Mononuclear cell (primary cell): ENCODE measurements around the gene FBXO40. TPM values are rescaled to one million over a fixed set of nuclear protein-coding genes. Genes with fewer than 3 reads are reported as not detected.
A peak's percentile ranks its signal among the peaks of the same experiment; 100 is the strongest.
"Not testable (repeated sequence)": the region's sequence is repeated elsewhere in the genome, so short reads cannot be mapped to it uniquely, and the experiment has no call there.

Experiments
- H3K27me3 ChIP-seq: 2 replicates; pipeline ENCODE4 v1.6.0; 2011; ENCODE audit warnings: low read length, control low read depth; ENCODE audit not compliant: insufficient read depth
- H3K4me1 ChIP-seq: 2 replicates; pipeline ENCODE4 v1.5.1; 2011; ENCODE audit warnings: mild to moderate bottlenecking, low read length, control low read depth; ENCODE audit not compliant: insufficient read depth
- H3K4me3 ChIP-seq: 2 replicates; pipeline ENCODE4 v1.5.1; 2011; ENCODE audit warnings: mild to moderate bottlenecking, low read length, moderate library complexity
- H3K9me3 ChIP-seq: 2 replicates; pipeline ENCODE4 v1.5.1; 2011; ENCODE audit warnings: low read depth, mild to moderate bottlenecking, control low read depth, low read length
- total RNA-seq: library from RNA; depleted of rRNA; stranded (reverse); fragments of >200 nt; gene quantifications from one replicate; pipeline ENCODE4 v1.2.3, GENCODE V29; 2012

The FBXO40 gene
- under 0.01 TPM for total RNA-seq

GRCh38 chr3:121592856-121593702, at the start of gene FBXO40:
Gene FBXO40, plus strand, starts transcription at chr3:121593379. Its CDS starts 27,197 bp downstream, at chr3:121620576.
- Histone ChIP-seq H3K27me3 (no peaks in the 10 kb centered on the region), H3K4me3 (no peak within 1 kb of the TSS), H3K9me3 (no peaks in the 10 kb centered on the region), H3K4me1 (no peaks in the 10 kb centered on the region)

- Histone ChIP-seq H3K9me3 (no peaks in the 10 kb centered on the region), H3K4me1 (peaks cover 30% of the 10 kb centered on the region), H3K27me3 (no peaks in the 10 kb centered on the region), H3K4me3 (peak overlapping the region; percentile 57)
Measured at GRCh38 chr3:121545049-121545573, 48.1 kb upstream of the FBXO40 start.

- peak within 1 kb of the TSS; percentile 57 for H3K4me3 ChIP-seq
- H3K4me1 ChIP-seq = peaks cover 30% of the 10 kb centered on the region
- H3K9me3 ChIP-seq = no peaks in the 10 kb centered on the region
- H3K27me3 ChIP-seq = no peaks in the 10 kb centered on the region
Measured at GRCh38 chr3:121545574-121546455, 47.4 kb upstream of the FBXO40 start, which contains the start of gene POLQ. Gene POLQ, minus strand, starts transcription at chr3:121545988. Its CDS starts 111 bp downstream, at chr3:121545877.

- no peaks in the 10 kb centered on the region for H3K9me3 ChIP-seq
- H3K27me3 ChIP-seq = no peaks in the 10 kb centered on the region
- H3K4me3 ChIP-seq = no peak overlapping the region
- peaks cover 14% of the 10 kb centered on the region for H3K4me1 ChIP-seq
Measured at GRCh38 chr3:121552379-121552778, 40.8 kb upstream of the FBXO40 start.

- no peaks in the 10 kb centered on the region for H3K9me3 ChIP-seq
- peaks cover 14% of the 10 kb centered on the region for H3K4me1 ChIP-seq
Measured at GRCh38 chr3:121552797-121553196, 40.4 kb upstream of the FBXO40 start.

GRCh38 chr3:121557426-121557934, 35.7 kb upstream of the FBXO40 start:
- Histone ChIP-seq H3K9me3 (no peaks in the 10 kb centered on the region), H3K27me3 (no peaks in the 10 kb centered on the region), H3K4me3 (no peak overlapping the region), H3K4me1 (no peaks in the 10 kb centered on the region)

More at GRCh38 chr3:121552797-121553196, 40.4 kb upstream of the FBXO40 start:
- Histone ChIP-seq H3K4me3 (no peak overlapping the region), H3K27me3 (no peaks in the 10 kb centered on the region)

- no peaks in the 10 kb centered on the region for H3K4me1 ChIP-seq
- no peaks in the 10 kb centered on the region for H3K9me3 ChIP-seq
- no peaks in the 10 kb centered on the region for H3K27me3 ChIP-seq
- no peak overlapping the region for H3K4me3 ChIP-seq
Measured at GRCh38 chr3:121562148-121562547, 31.0 kb upstream of the FBXO40 start.

- Histone ChIP-seq H3K9me3 (no peaks in the 10 kb centered on the region), H3K27me3 (no peaks in the 10 kb centered on the region), H3K4me1 (no peaks in the 10 kb centered on the region), H3K4me3 (no peak overlapping the region)
Measured at GRCh38 chr3:121566773-121567172, 26.4 kb upstream of the FBXO40 start.

DNA sequence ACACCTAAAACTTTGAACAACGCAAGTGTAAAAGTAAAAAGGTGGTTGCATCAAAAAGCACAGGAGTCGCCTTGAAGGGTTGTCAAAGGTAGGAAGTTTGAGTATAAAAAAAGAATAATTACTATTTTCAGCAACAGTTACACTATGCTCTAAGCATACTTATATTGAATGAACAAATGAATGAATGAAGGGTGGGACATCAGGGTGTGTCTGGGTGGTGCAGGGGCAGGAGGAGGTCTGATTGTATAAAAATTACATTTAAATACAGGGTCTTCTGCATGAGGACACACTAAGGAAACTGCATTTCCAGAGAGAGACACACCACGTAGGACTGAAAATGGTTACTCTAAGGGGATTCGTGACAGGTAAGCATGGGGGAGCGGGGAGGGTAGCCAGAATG, 25.5 kb upstream of the FBXO40 start, which contains the start of gene ARGFX:
TSS of gene ARGFX (plus strand) at position 301 of the 400 bp plus-strand sequence. CDS start 2,765 bp downstream, outside the sequence.
- no peaks in the 10 kb centered on the region for H3K27me3 ChIP-seq
- H3K9me3 ChIP-seq = no peaks in the 10 kb centered on the region
- no peaks in the 10 kb centered on the region for H3K4me1 ChIP-seq
- no peak within 1 kb of the TSS for H3K4me3 ChIP-seq

DNA sequence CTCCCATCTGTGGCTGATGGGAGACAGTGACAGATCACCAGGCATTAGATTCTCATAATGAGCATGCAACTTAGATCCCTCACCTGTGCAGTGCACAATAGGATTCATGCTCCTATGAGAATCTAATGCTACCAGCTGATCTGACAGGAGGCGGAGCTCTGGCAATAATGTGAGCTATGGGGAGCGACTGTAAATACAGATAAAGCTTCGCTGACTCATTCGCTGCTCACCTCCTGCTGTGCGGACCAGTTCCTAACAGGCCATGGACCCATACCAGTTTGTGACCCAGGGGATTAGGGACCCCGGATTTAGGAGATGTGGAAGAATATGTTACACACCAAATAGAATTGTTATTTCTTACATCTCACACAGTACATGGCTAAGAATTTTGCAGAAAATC, 18.7 kb upstream of the FBXO40 start:
- Histone ChIP-seq H3K27me3 (no peaks in the 10 kb centered on the region), H3K9me3 (no peaks in the 10 kb centered on the region), H3K4me1 (no peaks in the 10 kb centered on the region), H3K4me3 (no peak overlapping the region)

DNA sequence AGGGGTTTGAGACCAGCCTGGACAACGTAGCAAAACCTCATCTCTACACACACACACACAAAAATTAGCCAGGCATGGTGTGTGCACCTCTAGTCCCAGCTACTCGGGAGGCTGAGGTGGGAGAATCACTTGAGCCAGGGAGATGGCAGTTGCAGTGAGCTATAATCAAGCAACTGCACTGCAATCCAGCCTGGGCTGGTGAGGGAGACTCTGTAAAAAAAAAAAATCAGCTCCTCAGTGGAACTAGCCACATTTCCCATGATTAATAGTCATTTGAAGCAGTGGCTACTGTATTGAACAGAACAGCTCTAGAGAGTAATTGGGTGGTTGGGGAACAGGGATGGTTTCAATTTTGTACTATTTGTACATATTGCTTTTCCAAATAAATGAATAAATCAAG, 11.5 kb upstream of the FBXO40 start:
- no peaks in the 10 kb centered on the region for H3K9me3 ChIP-seq
- no peak overlapping the region for H3K4me3 ChIP-seq
- H3K27me3 ChIP-seq = peaks cover 3% of the 10 kb centered on the region
- H3K4me1 ChIP-seq = no peaks in the 10 kb centered on the region

GRCh38 chr3:121584418-121584817, 8.8 kb upstream of the FBXO40 start:
- H3K27me3 ChIP-seq = peaks cover 3% of the 10 kb centered on the region
- no peaks in the 10 kb centered on the region for H3K9me3 ChIP-seq
- no peaks in the 10 kb centered on the region for H3K4me1 ChIP-seq
- no peak overlapping the region for H3K4me3 ChIP-seq

GRCh38 chr3:121593806-121594205, 627 bp downstream of the FBXO40 start:
- not testable (repeated sequence) for H3K9me3 ChIP-seq, H3K4me1 ChIP-seq, H3K27me3 ChIP-seq, H3K4me3 ChIP-seq

GRCh38 chr3:121594850-121595249, 1.7 kb downstream of the FBXO40 start:
- Histone ChIP-seq H3K4me3 (no peak overlapping the region), H3K9me3 (no peaks in the 10 kb centered on the region), H3K4me1 (no peaks in the 10 kb centered on the region), H3K27me3 (no peaks in the 10 kb centered on the region)
